ENCODE measurements around the gene YWHAQ. TPM values are rescaled to one million over a fixed set of nuclear protein-coding genes. Genes with fewer than 3 reads are reported as not detected.

Gene YWHAQ
- total RNA-seq, 2 donors from 2014 or later, result 283 TPM

DNA sequence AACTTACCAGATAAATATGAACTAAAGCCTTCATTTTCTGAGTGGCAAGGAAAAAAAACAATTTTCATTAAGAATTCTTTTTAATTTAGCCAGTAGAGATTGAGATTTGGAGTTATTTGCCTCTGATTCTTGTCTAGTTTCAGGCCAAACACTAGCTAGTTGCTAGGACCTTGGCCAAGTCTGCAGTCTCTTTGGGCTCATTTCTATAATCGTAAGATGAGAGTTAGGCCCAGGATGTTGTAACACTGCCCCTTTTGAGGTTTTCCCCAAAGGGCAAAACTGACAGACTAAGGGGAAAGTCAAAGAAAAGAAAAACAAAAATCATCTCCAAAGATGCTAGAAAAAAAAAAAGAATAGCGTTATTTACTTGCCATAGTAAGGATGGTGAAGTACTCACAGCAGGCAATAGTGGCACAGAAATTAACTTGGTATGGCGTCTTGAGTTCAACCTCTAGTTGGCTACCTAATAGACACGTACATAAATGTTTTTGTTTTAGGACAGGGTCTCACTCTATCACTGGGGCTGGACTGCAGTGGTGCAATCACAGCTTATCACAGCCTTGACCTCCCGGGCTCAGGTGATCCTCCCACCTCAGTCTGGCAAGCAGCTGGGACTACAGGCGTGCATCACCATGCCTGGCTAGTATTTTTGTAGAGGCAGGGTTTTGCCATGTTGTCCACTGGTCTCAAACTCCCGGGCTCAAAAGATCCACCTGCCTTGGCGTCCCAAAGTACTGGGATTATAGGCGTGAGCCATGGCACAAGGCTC lies 52.1 kb downstream of the YWHAQ start:
- H3K27ac Mint-ChIP-seq, result no peak overlapping the region
- no peak overlapping the region for H3K4me3 Mint-ChIP-seq
- ATAC-seq (replicated peaks), result no peak
- peaks cover 24% of the 10 kb centered on the region for H3K36me3 Mint-ChIP-seq (ENCODE audit: low read depth)
- no peaks in the 10 kb centered on the region for H3K9me3 Mint-ChIP-seq
- H3K27me3 Mint-ChIP-seq, result no peaks in the 10 kb centered on the region
- peaks cover 7% of the 10 kb centered on the region for H3K4me1 Mint-ChIP-seq

- H3K27ac Mint-ChIP-seq, result no peak overlapping the region
Measured at GRCh38 chr2:9574331-9574730, 56.5 kb downstream of the YWHAQ start.

GRCh38 chr2:9573840-9574239 lies 57.0 kb downstream of the YWHAQ start:
- H3K27me3 Mint-ChIP-seq, result no peaks in the 10 kb centered on the region
- peaks cover 17% of the 10 kb centered on the region for H3K4me1 Mint-ChIP-seq
- H3K36me3 Mint-ChIP-seq (ENCODE audit: low read depth), result no peaks in the 10 kb centered on the region
- H3K27ac Mint-ChIP-seq, result peak overlapping the region; percentile 9
- H3K4me3 Mint-ChIP-seq, result no peak overlapping the region
- ATAC-seq (replicated peaks), result peak; percentile 36
- H3K9me3 Mint-ChIP-seq, result no peaks in the 10 kb centered on the region

More at GRCh38 chr2:9574331-9574730, 56.5 kb downstream of the YWHAQ start:
- Mint-ChIP-seq H3K36me3 (ENCODE audit: low read depth) (no peaks in the 10 kb centered on the region), H3K4me3 (peak overlapping the region; percentile 2), H3K9me3 (no peaks in the 10 kb centered on the region), H3K27me3 (no peaks in the 10 kb centered on the region), H3K4me1 (peaks cover 17% of the 10 kb centered on the region)
- peak; percentile 20 for ATAC-seq (replicated peaks)

- ATAC-seq (replicated peaks), result peak; percentile 77
- no peaks in the 10 kb centered on the region for H3K27me3 Mint-ChIP-seq
- no peak overlapping the region for H3K4me3 Mint-ChIP-seq
- no peaks in the 10 kb centered on the region for H3K36me3 Mint-ChIP-seq (ENCODE audit: low read depth)
- H3K27ac Mint-ChIP-seq, result peak overlapping the region; percentile 9
- no peaks in the 10 kb centered on the region for H3K9me3 Mint-ChIP-seq
- peaks cover 17% of the 10 kb centered on the region for H3K4me1 Mint-ChIP-seq
Measured at GRCh38 chr2:9573013-9573720, 57.6 kb downstream of the YWHAQ start.

DNA sequence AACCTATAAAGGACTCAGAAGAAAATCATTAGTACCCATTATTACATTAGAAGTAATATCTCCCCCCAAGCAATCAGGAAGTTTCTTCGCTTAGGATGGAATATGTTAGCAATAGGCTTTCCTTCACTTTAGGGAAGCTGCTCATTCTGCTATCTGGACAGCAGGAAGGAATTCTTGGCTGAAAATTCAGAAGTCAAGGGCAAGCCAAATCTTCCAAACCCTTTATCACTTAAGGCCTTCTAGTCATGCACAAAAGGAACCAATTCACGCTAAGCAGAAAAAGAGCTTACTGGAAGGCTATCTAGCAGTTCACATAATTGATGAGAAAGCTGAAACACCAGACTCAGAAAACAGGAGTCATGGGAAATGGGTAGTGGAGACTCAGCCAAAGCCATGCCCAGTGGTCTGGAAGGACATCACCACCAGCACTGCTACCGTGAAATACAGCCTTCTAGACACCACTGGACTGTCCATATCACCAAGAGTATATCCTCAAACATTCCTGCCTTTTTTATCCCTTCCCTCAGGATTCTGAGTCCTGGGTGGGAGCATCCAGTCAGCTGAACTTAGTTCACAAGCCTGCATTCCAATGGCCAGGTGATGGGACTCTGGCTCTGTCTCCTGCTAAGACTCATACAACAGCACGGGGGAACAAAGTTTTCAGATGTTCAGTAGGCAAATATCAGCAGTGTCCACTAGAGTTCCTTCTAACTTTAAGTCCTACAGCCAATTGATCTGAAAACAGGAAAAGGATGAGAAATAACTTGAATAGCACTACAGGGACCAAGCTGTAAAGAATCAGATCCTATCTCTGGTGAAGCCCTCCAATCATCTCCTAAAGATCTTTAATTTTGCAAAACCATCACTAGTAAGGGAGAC lies 60.4 kb downstream of the YWHAQ start:
- H3K36me3 Mint-ChIP-seq (ENCODE audit: low read depth), result no peaks in the 10 kb centered on the region
- H3K4me1 Mint-ChIP-seq, result peaks cover 17% of the 10 kb centered on the region
- no peak overlapping the region for H3K27ac Mint-ChIP-seq
- H3K4me3 Mint-ChIP-seq, result no peak overlapping the region
- no peaks in the 10 kb centered on the region for H3K27me3 Mint-ChIP-seq
- no peaks in the 10 kb centered on the region for H3K9me3 Mint-ChIP-seq
- no peak for ATAC-seq (replicated peaks)

DNA sequence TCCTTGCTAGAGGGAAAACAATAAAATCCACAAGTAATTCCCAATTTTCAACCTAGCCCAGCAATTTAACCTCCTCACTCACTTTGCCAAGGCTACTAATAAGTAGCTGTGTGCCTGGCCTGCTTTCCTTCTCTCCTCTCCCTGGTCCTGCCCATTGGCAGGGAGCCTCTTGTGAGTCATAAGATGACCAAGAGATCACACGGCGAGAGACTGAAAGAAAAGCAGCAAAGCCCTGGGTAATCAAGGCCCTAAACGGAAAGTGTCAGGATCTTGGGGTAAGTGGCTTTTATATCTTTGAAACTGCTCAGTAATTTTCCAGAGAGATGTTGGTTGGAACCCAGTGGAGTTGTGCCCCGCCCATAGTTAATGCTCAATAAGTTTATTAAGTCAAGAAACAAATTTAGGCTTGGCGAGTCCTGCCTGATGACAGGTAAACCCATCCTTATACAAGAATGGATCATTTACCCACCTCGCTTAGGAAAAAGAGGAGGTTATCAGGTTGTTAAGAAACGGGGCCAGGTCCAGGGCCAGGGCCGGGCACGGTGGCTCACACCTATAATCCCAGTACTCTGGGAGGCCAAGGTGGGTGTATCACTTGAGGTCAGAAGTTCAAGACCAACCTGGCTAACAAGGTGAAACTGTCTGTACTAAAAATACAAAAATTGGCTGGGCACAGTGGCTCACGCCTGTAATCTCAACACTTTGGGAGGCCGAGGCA lies 65.2 kb downstream of the YWHAQ start:
- H3K27me3 Mint-ChIP-seq, result no peaks in the 10 kb centered on the region
- H3K27ac Mint-ChIP-seq, result peak overlapping the region; percentile 17
- peaks cover 5% of the 10 kb centered on the region for H3K4me1 Mint-ChIP-seq
- H3K36me3 Mint-ChIP-seq (ENCODE audit: low read depth), result no peaks in the 10 kb centered on the region
- no peaks in the 10 kb centered on the region for H3K9me3 Mint-ChIP-seq
- H3K4me3 Mint-ChIP-seq, result no peak overlapping the region
- ATAC-seq (replicated peaks), result peak; percentile 38

GRCh38 chr2:9560628-9561027 lies 70.2 kb downstream of the YWHAQ start:
- Mint-ChIP-seq H3K36me3 (ENCODE audit: low read depth) (peaks cover 12% of the 10 kb centered on the region), H3K4me3 (no peak overlapping the region), H3K9me3 (no peaks in the 10 kb centered on the region), H3K4me1 (peaks cover 9% of the 10 kb centered on the region), H3K27ac (no peak overlapping the region), H3K27me3 (no peaks in the 10 kb centered on the region)
- no peak for ATAC-seq (replicated peaks)

DNA sequence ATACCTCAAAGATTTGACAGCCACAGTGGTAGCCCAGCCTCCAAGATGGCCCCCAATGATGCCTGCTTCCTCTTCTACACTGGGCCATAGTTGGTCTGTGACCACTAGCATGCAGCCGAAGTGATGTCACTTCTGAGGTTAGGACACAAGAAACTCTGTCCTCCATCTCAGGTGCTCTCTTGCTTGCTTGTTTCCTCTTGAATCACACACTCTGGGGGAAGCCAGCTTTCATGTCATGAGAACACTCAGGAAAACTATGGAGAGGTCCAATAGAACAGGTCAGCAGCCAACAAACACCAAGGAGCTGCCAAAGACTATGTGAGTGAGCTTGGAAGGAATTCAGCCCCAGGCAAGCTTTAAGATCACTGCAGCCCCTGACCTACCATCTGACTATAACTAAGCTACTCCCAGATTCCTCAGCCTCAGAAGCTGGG lies 71.8 kb downstream of the YWHAQ start:
- Mint-ChIP-seq H3K9me3 (no peaks in the 10 kb centered on the region), H3K27ac (no peak overlapping the region), H3K27me3 (no peaks in the 10 kb centered on the region), H3K4me1 (peaks cover 13% of the 10 kb centered on the region), H3K4me3 (no peak overlapping the region), H3K36me3 (ENCODE audit: low read depth) (peaks cover 26% of the 10 kb centered on the region)
- no peak for ATAC-seq (replicated peaks)

GRCh38 chr2:9556121-9556743 lies 74.6 kb downstream of the YWHAQ start:
- no peaks in the 10 kb centered on the region for H3K27me3 Mint-ChIP-seq
- peak overlapping the region; percentile 89 for H3K4me3 Mint-ChIP-seq
- H3K9me3 Mint-ChIP-seq, result no peaks in the 10 kb centered on the region
- peaks cover 27% of the 10 kb centered on the region for H3K4me1 Mint-ChIP-seq
- peak; percentile 28 for ATAC-seq (replicated peaks)
- H3K27ac Mint-ChIP-seq, result peak overlapping the region; percentile 68
- H3K36me3 Mint-ChIP-seq (ENCODE audit: low read depth), result peaks cover 40% of the 10 kb centered on the region

DNA sequence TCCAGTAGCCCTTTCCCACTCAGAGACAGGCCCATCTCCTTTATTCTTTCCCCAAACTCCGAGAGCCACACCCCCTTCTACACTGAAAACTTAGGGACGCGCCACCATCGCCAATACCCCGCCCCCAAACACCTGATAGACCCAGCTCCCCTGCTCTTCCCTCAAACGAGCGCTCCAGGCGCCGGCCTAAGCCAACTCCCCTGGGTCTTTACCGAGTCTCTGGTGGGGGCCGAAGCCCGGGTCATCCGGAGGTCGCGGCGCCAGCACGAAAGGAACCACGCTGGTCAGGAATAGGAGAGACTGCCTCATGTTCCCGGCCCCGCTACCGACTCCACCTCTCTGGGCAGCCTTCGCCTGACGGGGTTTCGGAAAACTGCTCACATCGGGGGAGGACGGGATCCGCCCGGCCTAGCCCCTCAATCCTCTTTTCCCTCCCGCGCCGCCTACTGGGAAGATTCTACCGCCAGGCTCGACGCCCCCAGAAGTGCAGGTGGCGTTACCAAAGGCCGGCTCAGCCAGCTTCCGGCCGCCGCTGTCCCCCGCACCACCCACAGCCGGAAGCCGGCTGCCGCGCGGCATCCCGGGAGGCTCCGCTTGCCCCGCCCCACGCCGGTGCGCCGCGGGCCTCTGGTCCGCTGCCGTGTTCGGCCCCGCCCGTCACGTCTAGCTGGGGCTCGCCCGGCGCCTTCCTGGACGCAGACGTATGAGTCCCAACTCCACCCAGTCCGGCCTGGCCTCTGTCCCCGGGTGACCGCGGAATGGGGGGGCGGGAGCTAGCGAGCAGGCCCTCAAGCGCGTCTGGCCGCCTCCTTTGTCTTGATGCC lies 75.3 kb downstream of the YWHAQ start, which contains the start of gene ADAM17:
Gene ADAM17 (minus strand): TSS at position 534 of the 824 bp plus-strand sequence. CDS start 225 bp downstream, at position 309.
- H3K27me3 Mint-ChIP-seq, result no peaks in the 10 kb centered on the region
- peaks cover 46% of the 10 kb centered on the region for H3K36me3 Mint-ChIP-seq (ENCODE audit: low read depth)
- ATAC-seq (replicated peaks), result peak; percentile 88
- peak within 1 kb of the TSS; percentile 68 for H3K27ac Mint-ChIP-seq
- no peaks in the 10 kb centered on the region for H3K9me3 Mint-ChIP-seq
- H3K4me1 Mint-ChIP-seq, result peaks cover 32% of the 10 kb centered on the region
- H3K4me3 Mint-ChIP-seq, result peak within 1 kb of the TSS; percentile 89

GRCh38 chr2:9554921-9555296 lies 75.9 kb downstream of the YWHAQ start:
- H3K36me3 Mint-ChIP-seq (ENCODE audit: low read depth), result peaks cover 47% of the 10 kb centered on the region
- H3K27ac Mint-ChIP-seq, result peak overlapping the region; percentile 68
- H3K27me3 Mint-ChIP-seq, result no peaks in the 10 kb centered on the region
- H3K4me3 Mint-ChIP-seq, result peak overlapping the region; percentile 89
- peaks cover 32% of the 10 kb centered on the region for H3K4me1 Mint-ChIP-seq
- ATAC-seq (replicated peaks), result peak; percentile 8
- H3K9me3 Mint-ChIP-seq, result no peaks in the 10 kb centered on the region

DNA sequence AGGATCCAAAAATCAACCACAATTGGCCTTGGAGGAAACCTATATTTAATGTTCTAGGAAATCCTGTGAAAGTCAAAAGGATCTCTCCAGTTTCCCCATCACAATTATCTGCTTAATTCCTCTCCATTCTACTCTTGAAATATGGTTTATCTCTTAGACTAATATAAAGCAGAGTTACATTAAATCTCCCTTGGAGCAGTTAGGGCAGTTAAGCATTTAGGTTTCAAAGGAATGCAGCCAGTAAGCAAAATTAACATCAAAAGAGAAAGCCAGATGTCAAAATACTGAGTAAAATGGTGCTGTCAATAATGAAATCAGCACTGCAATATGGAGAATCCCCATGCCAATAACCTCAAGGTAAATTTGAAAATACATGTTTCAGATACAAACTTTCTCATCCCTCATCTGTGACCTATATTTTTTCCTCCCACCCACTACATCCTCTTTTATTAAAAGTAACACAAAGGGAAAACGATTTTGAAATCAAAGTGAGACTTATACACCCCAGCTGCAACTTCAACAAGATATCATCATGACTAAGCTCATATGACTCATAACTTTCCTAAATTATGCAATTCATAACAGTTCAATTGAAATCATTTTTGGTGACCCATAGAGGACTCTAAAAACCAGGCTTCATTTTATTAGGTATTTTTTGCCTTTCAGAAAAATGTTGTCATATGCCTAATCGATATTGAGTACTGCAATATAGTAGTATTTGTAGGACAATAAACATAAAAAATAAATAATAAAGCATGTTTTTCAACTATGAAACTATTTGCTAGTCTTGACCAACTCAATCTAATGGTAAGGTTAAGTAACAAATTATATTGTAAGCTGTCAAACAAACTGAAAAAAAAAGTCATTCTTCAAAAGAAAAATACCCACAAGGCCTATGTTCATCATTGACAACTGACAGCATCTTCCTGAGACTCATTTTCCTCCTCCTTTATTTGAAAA lies 78.3 kb downstream of the YWHAQ start:
- Mint-ChIP-seq H3K4me3 (peak overlapping the region; percentile 89), H3K36me3 (ENCODE audit: low read depth) (peaks cover 43% of the 10 kb centered on the region), H3K27me3 (no peaks in the 10 kb centered on the region), H3K4me1 (peaks cover 39% of the 10 kb centered on the region), H3K27ac (peak overlapping the region; percentile 86), H3K9me3 (no peaks in the 10 kb centered on the region)
- peak; percentile 37 for ATAC-seq (replicated peaks)
